ENCODE measurements around the gene ATPAF2.

DNA sequence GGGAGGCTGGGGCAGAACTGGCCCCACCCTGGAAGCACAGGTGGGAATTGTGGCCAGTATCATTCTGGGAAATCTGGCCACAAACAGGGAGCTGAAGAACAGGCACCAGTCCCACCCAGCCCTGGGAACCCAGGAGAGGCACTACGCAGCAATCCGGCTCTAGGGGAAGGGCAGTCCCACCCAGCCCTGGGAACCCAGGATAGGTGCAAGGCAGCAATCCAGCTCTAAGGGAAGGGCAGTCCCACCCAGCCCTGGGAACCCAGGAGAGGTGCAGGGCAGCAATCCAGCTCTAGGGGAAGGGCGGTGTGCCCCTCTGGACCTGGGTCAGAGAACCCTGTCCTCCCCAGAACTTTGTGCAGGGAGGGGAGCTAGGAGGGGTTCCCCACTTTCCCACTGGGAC is 59.2 kb downstream of the ATPAF2 start:
- no peak for TF ChIP-seq POLR2A (IDR thresholded peaks at IDR 0.05)
- TF ChIP-seq, protein P1, sequence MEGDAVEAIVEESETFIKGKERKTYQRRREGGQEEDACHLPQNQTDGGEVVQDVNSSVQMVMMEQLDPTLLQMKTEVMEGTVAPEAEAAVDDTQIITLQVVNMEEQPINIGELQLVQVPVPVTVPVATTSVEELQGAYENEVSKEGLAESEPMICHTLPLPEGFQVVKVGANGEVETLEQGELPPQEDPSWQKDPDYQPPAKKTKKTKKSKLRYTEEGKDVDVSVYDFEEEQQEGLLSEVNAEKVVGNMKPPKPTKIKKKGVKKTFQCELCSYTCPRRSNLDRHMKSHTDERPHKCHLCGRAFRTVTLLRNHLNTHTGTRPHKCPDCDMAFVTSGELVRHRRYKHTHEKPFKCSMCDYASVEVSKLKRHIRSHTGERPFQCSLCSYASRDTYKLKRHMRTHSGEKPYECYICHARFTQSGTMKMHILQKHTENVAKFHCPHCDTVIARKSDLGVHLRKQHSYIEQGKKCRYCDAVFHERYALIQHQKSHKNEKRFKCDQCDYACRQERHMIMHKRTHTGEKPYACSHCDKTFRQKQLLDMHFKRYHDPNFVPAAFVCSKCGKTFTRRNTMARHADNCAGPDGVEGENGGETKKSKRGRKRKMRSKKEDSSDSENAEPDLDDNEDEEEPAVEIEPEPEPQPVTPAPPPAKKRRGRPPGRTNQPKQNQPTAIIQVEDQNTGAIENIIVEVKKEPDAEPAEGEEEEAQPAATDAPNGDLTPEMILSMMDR (IDR thresholded peaks at IDR 0.05): no peak

Data from gastroesophageal sphincter (tissue), 3 donors.